Gastrocnemius medialis (tissue), 4 donors: Measurements from ENCODE around the gene POM121C.
"Not testable (repeated sequence)": the region's sequence is repeated elsewhere in the genome, so short reads cannot be mapped to it uniquely, and the experiment has no call there.

Source experiments
- POLR2A ChIP-seq, 2 donors: fragments of 450-650 bp; IDR thresholded peaks; one replicate each; pipeline ENCODE4 v1.6.1; 2017; ENCODE audit warnings: antibody characterized with exemption in 2 of 2, mild to moderate bottlenecking in 2 of 2, moderate library complexity in 2 of 2
- TF ChIP-seq, protein P1 (sequence below), 5 experiments: fragments of 450-650 bp in 3 of 5; fragments of 200-600 bp in 2 of 5; sonication (generic) in 2 of 5; IDR thresholded peaks in 4 of 5; conservative IDR thresholded peaks in 1 of 5; 1 replicate in 4 of 5; 2 replicates in 1 of 5; pipeline ENCODE4 v1.5.1; 2016 to 2019; ENCODE audit warnings: antibody characterized with exemption in 5 of 5, mild to moderate bottlenecking in 3 of 5, moderate library complexity in 3 of 5

DNA sequence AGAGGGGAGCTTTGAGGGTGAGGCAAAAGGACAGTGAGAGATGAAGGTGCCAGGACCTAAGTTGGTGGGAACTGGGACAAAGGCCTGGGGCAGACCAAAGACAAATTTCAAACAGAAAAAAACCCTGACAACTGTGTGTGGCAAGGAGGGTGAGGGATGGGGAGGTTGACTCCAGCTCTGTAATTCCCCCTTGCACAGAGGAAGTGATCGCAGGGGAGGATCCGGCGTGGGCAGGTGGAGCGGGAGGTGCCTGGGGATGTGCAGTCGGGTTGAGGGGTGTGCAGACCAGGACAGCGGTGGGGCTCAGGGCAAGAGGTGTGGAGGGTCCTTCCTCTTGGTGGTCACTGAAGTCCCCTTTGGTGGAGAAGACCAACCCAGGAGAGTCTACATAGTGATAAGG is 85.5 kb downstream of the POM121C start:
- TF ChIP-seq, protein P1, sequence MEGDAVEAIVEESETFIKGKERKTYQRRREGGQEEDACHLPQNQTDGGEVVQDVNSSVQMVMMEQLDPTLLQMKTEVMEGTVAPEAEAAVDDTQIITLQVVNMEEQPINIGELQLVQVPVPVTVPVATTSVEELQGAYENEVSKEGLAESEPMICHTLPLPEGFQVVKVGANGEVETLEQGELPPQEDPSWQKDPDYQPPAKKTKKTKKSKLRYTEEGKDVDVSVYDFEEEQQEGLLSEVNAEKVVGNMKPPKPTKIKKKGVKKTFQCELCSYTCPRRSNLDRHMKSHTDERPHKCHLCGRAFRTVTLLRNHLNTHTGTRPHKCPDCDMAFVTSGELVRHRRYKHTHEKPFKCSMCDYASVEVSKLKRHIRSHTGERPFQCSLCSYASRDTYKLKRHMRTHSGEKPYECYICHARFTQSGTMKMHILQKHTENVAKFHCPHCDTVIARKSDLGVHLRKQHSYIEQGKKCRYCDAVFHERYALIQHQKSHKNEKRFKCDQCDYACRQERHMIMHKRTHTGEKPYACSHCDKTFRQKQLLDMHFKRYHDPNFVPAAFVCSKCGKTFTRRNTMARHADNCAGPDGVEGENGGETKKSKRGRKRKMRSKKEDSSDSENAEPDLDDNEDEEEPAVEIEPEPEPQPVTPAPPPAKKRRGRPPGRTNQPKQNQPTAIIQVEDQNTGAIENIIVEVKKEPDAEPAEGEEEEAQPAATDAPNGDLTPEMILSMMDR (IDR thresholded peaks at IDR 0.05 in 4 of 5, conservative IDR thresholded peaks at IDR 0.05 in 1 of 5): not testable (repeated sequence)
- not testable (repeated sequence) for TF ChIP-seq POLR2A (IDR thresholded peaks at IDR 0.05)
